Brain microvascular endothelial cell (primary cell): Measurements from ENCODE around the gene C2CD5.
A peak's percentile ranks its signal among the peaks of the same experiment; 100 is the strongest.

Experiments
- DNase-seq: peaks from one replicate; pipeline ENCODE4 v3.0.0-alpha.2; 2020
- H3K27ac ChIP-seq: fragments of 250-450 bp; sonication (Bioruptor Pico); 2 replicates; pipeline ENCODE4 v1.5.1; 2020; ENCODE audit warnings: mild to moderate bottlenecking, moderate library complexity
- H3K27me3 ChIP-seq: fragments of 250-450 bp; sonication (Bioruptor Pico); replicated peaks from 2 replicates; pipeline ENCODE4 v1.5.1; 2020; ENCODE audit warnings: mild to moderate bottlenecking
- H3K36me3 ChIP-seq: fragments of 250-450 bp; sonication (Bioruptor Pico); replicated peaks from 2 replicates; pipeline ENCODE4 v1.5.1; 2020; ENCODE audit warnings: mild to moderate bottlenecking
- H3K4me3 ChIP-seq: 2 replicates; pipeline ENCODE4 v1.5.1; 2011; ENCODE audit warnings: low read depth, mild to moderate bottlenecking, control low read depth, low read length, moderate library complexity
- CTCF ChIP-seq: IDR thresholded peaks from 2 replicates; pipeline ENCODE4 v1.5.1; 2011; ENCODE audit warnings: low read depth, mild to moderate bottlenecking, moderate library complexity, low read length, control low read depth, inconsistent platforms; ENCODE audit errors: missing control alignments
- in situ Hi-C: cut with HindIII; loops from 2 replicates; pipeline ENCODE4 v1.10.0; 2017; ENCODE audit warnings: low sequenced_read_pairs, low pct_ligation_motif_present

The C2CD5 gene

GRCh38 chr12:22467190-22467589, 77.2 kb downstream of the C2CD5 start:
- H3K36me3 ChIP-seq, result no peaks in the 10 kb centered on the region
- no peak for TF ChIP-seq CTCF
- no peak overlapping the region for H3K27ac ChIP-seq
- H3K4me3 ChIP-seq, result no peak overlapping the region
- H3K27me3 ChIP-seq, result no peaks in the 10 kb centered on the region
- in situ Hi-C loops, result no loop called here
- DNase-seq, result peak; percentile 78

- Histone ChIP-seq H3K27me3 (no peaks in the 10 kb centered on the region), H3K27ac (no peak overlapping the region), H3K4me3 (no peak overlapping the region), H3K36me3 (no peaks in the 10 kb centered on the region)
- in situ Hi-C loops, result no loop called here
- no peak for TF ChIP-seq CTCF
- no peak for DNase-seq
Observed at GRCh38 chr12:22463306-22463705, 81.0 kb downstream of the C2CD5 start.

DNA sequence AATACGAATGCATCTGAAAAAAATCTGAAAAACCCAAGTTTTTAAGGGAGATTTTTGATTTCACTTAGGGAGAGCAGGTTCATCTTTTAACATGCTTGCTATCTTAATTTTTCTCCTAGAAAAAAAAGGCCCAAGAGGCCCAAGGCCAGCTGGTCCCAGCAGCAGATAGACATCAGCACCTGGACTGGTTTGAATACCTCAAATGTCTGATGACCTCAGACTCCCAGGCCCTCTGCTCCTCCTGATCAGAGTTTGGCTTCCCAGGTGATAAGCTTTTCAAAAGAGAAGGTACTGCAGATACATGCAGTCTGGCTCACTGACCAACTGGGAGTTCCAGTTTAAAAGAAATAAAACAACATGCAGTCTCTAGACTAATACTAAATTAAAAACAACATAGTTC, 82.6 kb downstream of the C2CD5 start:
- Histone ChIP-seq H3K27ac (no peak overlapping the region), H3K27me3 (no peaks in the 10 kb centered on the region), H3K4me3 (no peak overlapping the region), H3K36me3 (no peaks in the 10 kb centered on the region)
- TF ChIP-seq CTCF, result no peak
- no peak for DNase-seq
- in situ Hi-C loops, result no loop called here

DNA sequence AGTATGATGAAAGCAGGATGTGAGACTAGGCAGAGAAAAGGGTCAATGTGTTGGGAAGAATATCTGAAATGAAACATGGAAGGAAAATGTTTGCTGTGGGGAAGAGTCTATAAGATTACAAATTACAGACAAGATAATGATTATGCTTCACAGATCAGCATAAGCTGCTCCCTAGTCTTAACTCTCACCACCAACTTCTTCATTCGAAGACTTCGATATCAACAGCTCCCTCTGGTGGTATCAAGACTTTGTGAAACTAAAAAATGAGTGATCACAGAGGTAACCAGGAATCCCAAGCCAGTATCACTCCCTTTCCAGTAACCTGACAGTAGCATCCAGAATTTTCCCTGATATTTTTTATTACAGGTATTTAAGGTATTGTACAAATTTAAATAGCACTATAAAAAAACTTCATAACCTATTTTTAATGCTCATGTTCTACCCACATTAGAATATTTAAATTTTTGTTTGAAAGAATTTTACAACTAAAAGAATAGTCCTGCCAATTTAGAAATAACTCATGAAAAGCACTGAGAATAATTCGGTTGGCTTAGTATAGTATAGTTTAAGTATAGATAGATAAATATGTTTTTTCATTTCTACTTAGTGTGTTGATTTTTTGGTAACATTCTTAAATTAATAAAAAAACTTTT, 84.4 kb downstream of the C2CD5 start:
- peak; percentile 67 for TF ChIP-seq CTCF
- H3K36me3 ChIP-seq, result no peaks in the 10 kb centered on the region
- no peaks in the 10 kb centered on the region for H3K27me3 ChIP-seq
- DNase-seq, result peak; percentile 24
- H3K27ac ChIP-seq, result no peak overlapping the region
- H3K4me3 ChIP-seq, result no peak overlapping the region
- in situ Hi-C loops, result no loop called here

DNA sequence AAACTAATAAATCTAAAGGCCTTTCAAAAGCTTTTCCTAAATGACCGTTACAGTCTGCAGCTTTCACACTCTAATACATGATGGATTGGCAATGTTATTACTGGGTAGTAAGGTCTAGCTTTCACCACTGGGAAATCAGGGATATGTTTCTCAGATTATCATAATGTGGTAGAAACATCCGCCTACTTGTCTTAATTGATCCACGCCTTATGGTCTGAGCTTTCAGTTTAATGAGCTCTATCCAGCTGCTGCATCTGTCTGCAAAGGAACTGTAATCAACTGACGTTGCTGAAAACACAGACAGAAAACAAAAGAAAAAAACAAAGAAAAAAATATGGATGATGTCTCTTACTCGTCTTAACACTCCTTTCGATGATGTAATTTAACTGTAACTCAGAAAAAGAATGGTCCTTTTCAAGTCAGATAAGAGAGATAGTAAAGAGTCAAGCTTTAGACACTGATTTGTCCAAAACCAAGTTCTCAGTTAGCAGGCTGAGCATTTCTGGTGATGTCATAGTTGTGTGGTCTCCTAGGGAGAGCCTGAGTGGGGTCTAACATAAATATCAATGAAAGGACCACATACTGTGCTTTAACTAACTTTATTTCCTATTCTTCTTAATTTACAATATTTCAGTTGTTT, 85.9 kb downstream of the C2CD5 start:
- no peak for DNase-seq
- no peak overlapping the region for H3K4me3 ChIP-seq
- H3K36me3 ChIP-seq, result no peaks in the 10 kb centered on the region
- no peaks in the 10 kb centered on the region for H3K27me3 ChIP-seq
- H3K27ac ChIP-seq, result no peak overlapping the region
- in situ Hi-C loops, result no loop called here
- no peak for TF ChIP-seq CTCF

DNA sequence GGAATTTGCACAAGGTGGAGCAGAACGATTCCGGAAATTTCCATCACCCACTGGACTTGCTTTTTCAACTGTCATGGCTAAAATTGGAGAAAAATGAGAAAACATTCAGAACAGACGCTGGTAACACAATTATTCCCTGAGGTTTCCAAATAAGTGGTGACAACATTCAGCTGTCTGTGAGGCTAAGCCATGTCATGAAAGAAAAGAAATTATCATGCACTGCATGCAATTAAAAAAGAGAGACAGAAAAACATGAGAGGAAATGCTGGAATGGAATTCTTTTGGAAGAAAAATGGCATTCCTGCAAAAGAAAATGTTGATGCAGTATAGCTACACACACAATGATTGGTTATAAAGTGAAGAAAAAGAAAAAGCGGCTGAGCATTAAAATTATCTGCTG, 87.3 kb downstream of the C2CD5 start:
- H3K36me3 ChIP-seq, result no peaks in the 10 kb centered on the region
- H3K27me3 ChIP-seq, result no peaks in the 10 kb centered on the region
- no peak overlapping the region for H3K27ac ChIP-seq
- in situ Hi-C loops, result no loop called here
- TF ChIP-seq CTCF, result no peak
- H3K4me3 ChIP-seq, result no peak overlapping the region
- DNase-seq, result no peak
